Activated CD8-positive, alpha-beta T cell treated with anti-CD3 and anti-CD28 coated beads for 36 hours (primary cell): ENCODE measurements around the gene SPDYE16. TPM values are rescaled to one million over a fixed set of nuclear protein-coding genes. Genes with fewer than 3 reads are reported as not detected.
"Not testable (repeated sequence)": the region's sequence is repeated elsewhere in the genome, so short reads cannot be mapped to it uniquely, and the experiment has no call there.

ENCODE experiments used
- ATAC-seq: fragments of 200-7000 bp; cut with Tn5 transposase; one replicate; pipeline ENCODE4 v1.10.0; 2021; ENCODE audit warnings: mild to moderate bottlenecking, moderate library complexity
- CTCF ChIA-PET: fragments of 350-600 bp; sonication (Branson Sonifier 250); formaldehyde crosslinking; loops from one replicate; lab custom pipeline; 2021; ENCODE audit warnings: antibody characterized with exemption; lab: Charles Lee
- POLR2A ChIA-PET: fragments of 350-600 bp; sonication (Branson Sonifier 250); formaldehyde crosslinking; loops from one replicate; lab custom pipeline; 2021; ENCODE audit warnings: antibody characterized with exemption; lab: Charles Lee
- DNase-seq: peaks from one replicate; pipeline ENCODE4 v3.0.0-alpha.2; 2020
- H3K27ac Mint-ChIP-seq: one replicate; pipeline ENCODE4 v1.8.0; 2021; ENCODE audit warnings: mild to moderate bottlenecking, mixed read lengths
- H3K27me3 Mint-ChIP-seq: one replicate; pipeline ENCODE4 v1.8.0; 2021; ENCODE audit warnings: mixed read lengths
- H3K36me3 Mint-ChIP-seq: one replicate; pipeline ENCODE4 v1.8.0; 2021; ENCODE audit warnings: low read depth, mixed read lengths
- H3K4me1 Mint-ChIP-seq: one replicate; pipeline ENCODE4 v1.8.0; 2021; ENCODE audit warnings: low read depth, mixed read lengths
- H3K4me3 Mint-ChIP-seq: one replicate; pipeline ENCODE4 v1.8.0; 2021; ENCODE audit warnings: mild to moderate bottlenecking, moderate library complexity, mixed read lengths
- H3K9me3 Mint-ChIP-seq: one replicate; pipeline ENCODE4 v1.8.0; 2021; ENCODE audit warnings: mixed read lengths
- intact Hi-C: fragments of 100-400 bp; cut with micrococcal nuclease; formaldehyde crosslinking; loops from one replicate; pipeline ENCODE4 v1.10.0; 2022
- total RNA-seq, 2 experiments: library from RNA; stranded (reverse); gene quantifications; one replicate each; pipeline ENCODE4 v1.2.3, GENCODE V29; 2021

Gene SPDYE16
- total RNA-seq, 2 experiments from 2014 or later = 0.20 to 0.23 TPM

GRCh38 chr7:76497918-76498582 lies 45.0 kb downstream of the SPDYE16 start:
- intact Hi-C loops, DNase-seq, CTCF ChIA-PET, H3K9me3 Mint-ChIP-seq, H3K27me3 Mint-ChIP-seq, H3K4me3 Mint-ChIP-seq, H3K27ac Mint-ChIP-seq, ATAC-seq, POLR2A ChIA-PET, H3K36me3 Mint-ChIP-seq, H3K4me1 Mint-ChIP-seq: not testable (repeated sequence)

GRCh38 chr7:76495717-76496116 lies 47.4 kb downstream of the SPDYE16 start:
- H3K4me1 Mint-ChIP-seq, ATAC-seq, H3K9me3 Mint-ChIP-seq, POLR2A ChIA-PET, CTCF ChIA-PET, DNase-seq, H3K4me3 Mint-ChIP-seq, H3K36me3 Mint-ChIP-seq, H3K27me3 Mint-ChIP-seq, H3K27ac Mint-ChIP-seq, intact Hi-C loops: not testable (repeated sequence)

- ATAC-seq, intact Hi-C loops, CTCF ChIA-PET, H3K27me3 Mint-ChIP-seq, H3K27ac Mint-ChIP-seq, H3K9me3 Mint-ChIP-seq, H3K4me1 Mint-ChIP-seq, POLR2A ChIA-PET, DNase-seq, H3K4me3 Mint-ChIP-seq, H3K36me3 Mint-ChIP-seq: not testable (repeated sequence)
Observed at GRCh38 chr7:76492139-76492538, 51.0 kb downstream of the SPDYE16 start.

- POLR2A ChIA-PET, intact Hi-C loops, H3K9me3 Mint-ChIP-seq, H3K4me1 Mint-ChIP-seq, H3K27me3 Mint-ChIP-seq, CTCF ChIA-PET, H3K27ac Mint-ChIP-seq, DNase-seq, ATAC-seq, H3K36me3 Mint-ChIP-seq, H3K4me3 Mint-ChIP-seq: not testable (repeated sequence)
Observed at GRCh38 chr7:76487969-76488368, 55.1 kb downstream of the SPDYE16 start.

- DNase-seq (peak; percentile 76), ATAC-seq (peak; percentile 97)
- H3K9me3 Mint-ChIP-seq, intact Hi-C loops, H3K4me1 Mint-ChIP-seq, CTCF ChIA-PET, H3K36me3 Mint-ChIP-seq, POLR2A ChIA-PET, H3K27me3 Mint-ChIP-seq: not testable (repeated sequence)
- H3K4me3 Mint-ChIP-seq = peak overlapping the region; percentile 33
- H3K27ac Mint-ChIP-seq = peak overlapping the region; percentile 87
Observed at GRCh38 chr7:76486618-76487017, 56.5 kb downstream of the SPDYE16 start.

GRCh38 chr7:76485822-76486610 lies 57.1 kb downstream of the SPDYE16 start:
- H3K27ac Mint-ChIP-seq, H3K9me3 Mint-ChIP-seq, H3K4me1 Mint-ChIP-seq, H3K27me3 Mint-ChIP-seq, H3K4me3 Mint-ChIP-seq, CTCF ChIA-PET, intact Hi-C loops, H3K36me3 Mint-ChIP-seq, POLR2A ChIA-PET: not testable (repeated sequence)
- ATAC-seq (peak; percentile 35), DNase-seq (peak; percentile 24)

- H3K36me3 Mint-ChIP-seq, H3K27ac Mint-ChIP-seq, POLR2A ChIA-PET, ATAC-seq, H3K4me1 Mint-ChIP-seq, DNase-seq, CTCF ChIA-PET, H3K9me3 Mint-ChIP-seq, H3K4me3 Mint-ChIP-seq, intact Hi-C loops, H3K27me3 Mint-ChIP-seq: not testable (repeated sequence)
Observed at GRCh38 chr7:76484456-76484855, 58.6 kb downstream of the SPDYE16 start.

- H3K4me3 Mint-ChIP-seq, DNase-seq, CTCF ChIA-PET, ATAC-seq, POLR2A ChIA-PET, H3K4me1 Mint-ChIP-seq, H3K36me3 Mint-ChIP-seq, H3K27ac Mint-ChIP-seq, H3K9me3 Mint-ChIP-seq, intact Hi-C loops, H3K27me3 Mint-ChIP-seq: not testable (repeated sequence)
Observed at GRCh38 chr7:76483081-76483480, 60.0 kb downstream of the SPDYE16 start.

- intact Hi-C loops, H3K4me1 Mint-ChIP-seq, H3K9me3 Mint-ChIP-seq, H3K4me3 Mint-ChIP-seq, DNase-seq, H3K36me3 Mint-ChIP-seq, ATAC-seq, H3K27ac Mint-ChIP-seq, POLR2A ChIA-PET, CTCF ChIA-PET, H3K27me3 Mint-ChIP-seq: not testable (repeated sequence)
Observed at GRCh38 chr7:76482660-76483059, 60.4 kb downstream of the SPDYE16 start.

Other genes starting within 250 kb of the SPDYE16 start
- 100 to 1,000 TPM; 104 to 109 TPM for gene HSPB1, start 240.6 kb downstream of the SPDYE16 start, total RNA-seq
- 100 to 1,000 TPM; 138 to 143 TPM for gene YWHAG, start 184.3 kb downstream of the SPDYE16 start, total RNA-seq
- gene SSC4D, start 133.6 kb downstream of the SPDYE16 start, total RNA-seq = under 1 TPM; 0.67 to 0.68 TPM
- gene ZP3, start 118.3 kb downstream of the SPDYE16 start, total RNA-seq = 10 to 100 TPM; 12.2 to 13.4 TPM
- gene DTX2, start 81.6 kb downstream of the SPDYE16 start, total RNA-seq = 10 to 100 TPM; 20.5 to 20.8 TPM
- gene UPK3B, start 32.7 kb downstream of the SPDYE16 start, total RNA-seq = under 1 TPM in 1 of 2 experiments, not detected in 1; 0.40 TPM
- gene POMZP3, start 84.0 kb upstream of the SPDYE16 start, total RNA-seq = 10 to 100 TPM; 14.3 to 16.3 TPM